Amniotic stem cell (primary cell): Measurements from ENCODE around the gene C1orf167.

Source experiments
- DNase-seq: peaks from one replicate; lab custom pipeline; 2025; lab: John Stamatoyannopoulos, UW

C1orf167 gene

DNA sequence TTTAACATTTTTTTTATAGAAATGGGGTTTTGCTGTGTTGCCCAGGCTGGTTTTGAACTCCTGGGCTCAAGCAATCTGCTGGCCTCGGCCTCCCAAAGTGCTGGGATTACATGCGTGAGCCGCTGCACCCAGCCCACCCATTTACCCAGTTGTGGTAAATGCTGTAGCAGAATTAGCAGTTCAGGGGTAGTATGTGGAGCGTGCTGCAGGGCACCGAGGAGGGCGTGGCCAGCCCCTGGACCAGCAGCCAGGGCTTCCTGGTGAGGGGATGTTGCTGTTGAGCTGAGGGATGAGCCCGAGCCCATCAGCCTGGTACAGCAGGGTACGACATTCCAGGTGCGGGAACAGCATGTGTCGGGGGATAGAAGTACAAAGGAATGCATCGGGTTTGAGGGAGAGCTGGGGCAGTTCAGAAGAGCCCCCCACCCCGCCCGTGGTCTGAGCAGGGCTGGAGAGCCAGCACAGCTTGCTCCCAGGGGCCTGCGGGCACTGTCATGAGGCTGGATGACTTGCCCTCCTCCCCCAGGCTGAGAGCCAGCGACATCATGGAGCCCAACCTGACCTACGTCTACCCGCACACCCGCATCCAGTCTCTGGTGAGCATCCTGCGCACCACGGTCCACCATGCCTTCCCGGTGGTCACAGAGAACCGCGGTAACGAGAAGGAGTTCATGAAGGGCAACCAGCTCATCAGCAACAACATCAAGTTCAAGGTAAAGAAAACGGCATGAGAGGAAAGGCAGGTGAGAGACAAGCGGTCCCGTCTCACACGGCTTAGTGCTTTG is 73.6 kb downstream of the C1orf167 start:
- DNase-seq, result no peak

DNA sequence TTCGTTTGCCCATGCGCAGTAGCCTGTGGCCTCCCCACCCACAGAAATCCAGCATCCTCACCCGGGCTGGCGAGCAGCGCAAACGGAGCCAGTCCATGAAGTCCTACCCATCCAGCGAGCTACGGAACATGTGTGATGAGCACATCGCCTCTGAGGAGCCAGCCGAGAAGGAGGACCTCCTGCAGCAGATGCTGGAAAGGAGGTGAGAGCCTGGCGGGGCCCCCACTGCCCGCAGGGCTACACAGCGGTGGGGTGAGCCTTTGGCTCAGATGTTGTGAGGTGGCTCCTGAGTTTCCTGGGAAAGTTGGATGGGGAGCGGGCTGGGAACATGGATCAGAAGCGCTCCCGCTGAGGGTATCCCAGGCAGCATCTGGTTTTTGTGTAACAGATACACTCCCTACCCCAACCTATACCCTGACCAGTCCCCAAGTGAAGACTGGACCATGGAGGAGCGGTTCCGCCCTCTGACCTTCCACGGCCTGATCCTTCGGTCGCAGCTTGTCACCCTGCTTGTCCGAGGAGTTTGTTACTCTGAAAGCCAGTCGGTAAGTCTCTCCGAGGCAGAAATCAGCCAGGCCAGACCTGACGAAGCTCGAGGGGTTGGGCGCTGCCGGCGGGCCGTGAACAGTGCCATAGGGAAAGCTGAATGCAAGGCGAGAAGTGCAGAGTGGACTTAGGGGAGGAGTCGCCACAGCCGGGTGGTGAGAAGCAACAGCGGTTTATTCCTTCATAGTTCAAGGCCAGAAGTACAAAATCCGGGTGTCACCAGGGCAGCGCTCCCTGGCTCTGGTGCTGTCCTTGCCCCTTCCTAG is 75.2 kb downstream of the C1orf167 start:
- DNase-seq, result no peak

DNA sequence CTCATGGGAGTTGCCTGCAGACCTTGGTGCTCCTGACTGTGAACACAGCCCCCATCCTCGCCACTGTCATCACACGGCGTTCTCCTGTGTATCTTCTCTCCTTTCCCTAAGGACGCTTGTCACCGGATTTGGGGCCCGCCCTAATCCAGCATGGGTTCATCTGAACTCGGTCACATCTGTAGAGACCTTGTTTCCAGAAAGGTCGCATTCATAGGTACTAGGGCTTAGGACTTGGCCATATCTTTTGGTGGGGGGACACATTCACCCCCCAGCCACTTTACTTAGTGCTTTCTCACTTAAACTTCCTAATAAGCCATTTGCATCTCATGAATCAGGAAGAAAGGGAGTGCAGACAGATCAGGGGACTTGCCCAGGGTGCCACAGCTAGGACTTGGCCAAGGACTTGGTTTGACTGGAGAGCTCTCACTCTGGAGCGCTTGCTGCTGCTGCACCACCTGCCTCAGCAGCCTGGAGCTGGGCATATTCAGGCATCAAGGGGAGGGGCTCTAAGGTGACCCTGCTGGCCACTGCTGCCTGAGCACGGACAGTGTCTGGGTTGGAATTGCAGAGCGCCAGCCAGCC is 75.9 kb downstream of the C1orf167 start:
- DNase-seq, result no peak

DNA sequence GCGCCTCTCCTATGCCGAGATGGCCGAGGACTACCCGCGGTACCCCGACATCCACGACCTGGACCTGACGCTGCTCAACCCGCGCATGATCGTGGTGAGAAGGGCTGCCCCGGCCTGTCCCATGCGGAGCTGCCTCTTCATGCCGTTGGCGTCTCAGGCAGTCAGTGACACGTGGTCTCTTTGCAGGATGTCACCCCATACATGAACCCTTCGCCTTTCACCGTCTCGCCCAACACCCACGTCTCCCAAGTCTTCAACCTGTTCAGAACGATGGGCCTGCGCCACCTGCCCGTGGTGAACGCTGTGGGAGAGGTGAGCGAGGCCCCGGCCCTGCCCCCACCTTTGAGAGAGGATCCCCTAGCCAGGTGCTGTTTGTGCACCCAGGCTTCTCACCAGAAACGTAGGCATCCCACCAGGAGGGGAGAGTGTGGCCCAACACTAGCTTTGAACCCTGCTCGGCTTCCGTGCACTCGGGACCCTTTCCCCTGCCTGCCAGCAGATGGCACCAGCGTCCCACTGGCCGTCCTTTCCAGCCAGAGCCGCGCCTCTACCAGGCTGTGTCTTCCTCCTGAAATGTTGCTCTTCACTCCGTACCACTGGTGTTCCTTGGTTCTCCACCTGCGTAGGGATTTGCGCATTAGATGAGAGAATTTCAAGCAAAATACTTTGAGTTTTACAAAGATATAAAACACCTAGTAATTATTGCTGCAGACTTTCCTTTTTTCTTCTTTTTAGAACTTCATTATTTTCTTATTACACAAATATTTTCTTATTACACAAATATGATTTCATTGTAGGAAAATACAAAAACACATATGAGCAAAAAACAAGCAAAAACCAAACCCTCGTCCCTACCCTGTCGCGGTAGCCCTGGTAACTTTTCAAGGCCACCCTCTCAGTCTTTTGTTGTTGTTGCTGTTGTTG is 76.6 kb downstream of the C1orf167 start:
- DNase-seq, result peak; percentile 6
